Measurements from ENCODE around the gene ANKRA2. TPM values are rescaled to one million over a fixed set of nuclear protein-coding genes. Genes with fewer than 3 reads are reported as not detected.

Gene ANKRA2
- total RNA-seq, 4 donors from 2014 or later = 17.6 to 50.9 (median 22.2) TPM

DNA sequence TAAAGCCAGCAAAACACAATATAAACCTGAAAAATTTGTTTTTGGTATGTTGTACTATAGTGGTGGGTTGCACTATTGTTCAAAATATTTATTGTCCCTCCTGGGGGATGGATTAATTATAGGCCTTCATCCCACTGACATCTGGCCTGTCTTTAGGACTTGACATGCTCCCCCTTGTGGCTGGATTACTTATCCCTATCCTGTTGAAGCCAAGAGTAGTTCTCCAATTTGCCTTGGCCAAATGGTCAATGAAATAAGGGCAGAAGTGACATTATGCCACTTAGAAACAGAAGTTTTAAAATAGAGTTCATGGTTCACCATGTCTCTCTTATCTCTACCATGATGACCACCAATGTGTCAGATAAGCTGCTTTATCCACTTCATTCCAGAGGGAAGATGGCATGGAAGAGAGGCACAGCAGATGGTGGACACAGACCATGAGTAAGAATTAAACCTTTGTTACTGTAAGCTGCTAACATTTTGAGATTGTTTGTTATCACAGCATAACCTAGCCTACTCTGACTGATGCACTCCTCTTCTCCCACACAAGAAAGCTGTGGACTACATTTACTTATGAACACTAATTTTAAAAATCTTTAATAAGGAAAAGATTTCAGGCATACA, 31.4 kb upstream of the ANKRA2 start:
- Histone ChIP-seq H3K36me3 (no peaks in the 10 kb centered on the region), H3K4me1 (no peaks in the 10 kb centered on the region), H3K9me3 (peaks cover 0 to 6% of the 10 kb centered on the region in 2 donors), H3K27ac (no peak overlapping the region), H3K27me3 (no peaks in the 10 kb centered on the region), H3K4me3 (no peak overlapping the region)
- intact Hi-C loops (cut with DNase I; ENCODE audit: low total_unique reads) (no loop called here), in situ Hi-C loops (cut with MboI; ENCODE audit: low pct_ligation_motif_present in 1 of 4, low pct_unique_long_range_greater_than_20kb in 1 of 4, low sequenced_read_pairs in 3 of 4) (loop anchor here in 2 of 4 donors (10.0 to 25.0 kb wide), 2 partner anchors 1048 to 1065 kb away; partner anchors contain the start of gene ENC1 (in 1 of the 2))
- DNase-seq = peak; percentile 10
- peak; percentile 40 to 57 (median 48) for TF ChIP-seq CTCF (IDR thresholded peaks at IDR 0.05)
- no peak for TF ChIP-seq POLR2A (IDR thresholded peaks at IDR 0.05)

- no peaks in the 10 kb centered on the region for H3K27me3 ChIP-seq
- H3K9me3 ChIP-seq = no peaks in the 10 kb centered on the region
- H3K27ac ChIP-seq = no peak overlapping the region
- no peak for DNase-seq
- intact Hi-C loops (cut with DNase I; ENCODE audit: low total_unique reads) = loop anchor here (5.0 kb wide), 1 partner anchor 200 kb away; no protein-coding TSS in a partner anchor
- in situ Hi-C loops (cut with MboI; ENCODE audit: low pct_ligation_motif_present in 1 of 4, low pct_unique_long_range_greater_than_20kb in 1 of 4, low sequenced_read_pairs in 3 of 4) = loop anchor here (5.0 to 25.0 kb wide), 4 partner anchors 100 to 1070 kb away; partner anchors contain the start of gene ENC1 (in 1 of the 4)
- H3K4me3 ChIP-seq = no peak overlapping the region
- H3K4me1 ChIP-seq = no peaks in the 10 kb centered on the region
- H3K36me3 ChIP-seq = no peaks in the 10 kb centered on the region
- TF ChIP-seq POLR2AphosphoS5 (IDR thresholded peaks at IDR 0.05) (no peak), EP300 (IDR thresholded peaks at IDR 0.05; ENCODE audit: low read depth) (no peak), POLR2A (IDR thresholded peaks at IDR 0.05) (no peak), CTCF (IDR thresholded peaks at IDR 0.05) (no peak)
- WGBS, 2 donors (ENCODE audit: low coverage in 1 of 2) = 63 to 70% methylated on average over 1 of the region's 1 CpG
These were observed 27.1 kb upstream of the ANKRA2 start for GRCh38 chr5:73592551-73592950.

GRCh38 chr5:73591698-73592501, 26.5 kb upstream of the ANKRA2 start:
- H3K27ac ChIP-seq = no peak overlapping the region
- intact Hi-C loops (cut with DNase I; ENCODE audit: low total_unique reads) (loop anchor here (5.0 kb wide), 1 partner anchor 200 kb away; no protein-coding TSS in a partner anchor), in situ Hi-C loops (cut with MboI; ENCODE audit: low pct_ligation_motif_present in 1 of 4, low pct_unique_long_range_greater_than_20kb in 1 of 4, low sequenced_read_pairs in 3 of 4) (loop anchor here (5.0 to 25.0 kb wide), 4 partner anchors 100 to 1070 kb away; partner anchors contain the start of gene ENC1 (in 1 of the 4))
- no peaks in the 10 kb centered on the region for H3K4me1 ChIP-seq
- no peak for DNase-seq
- no peaks in the 10 kb centered on the region for H3K9me3 ChIP-seq
- H3K4me3 ChIP-seq = no peak overlapping the region
- no peaks in the 10 kb centered on the region for H3K27me3 ChIP-seq
- no peaks in the 10 kb centered on the region for H3K36me3 ChIP-seq
- TF ChIP-seq POLR2A (IDR thresholded peaks at IDR 0.05) = no peak
- no peak for TF ChIP-seq POLR2AphosphoS5 (IDR thresholded peaks at IDR 0.05)
- no peak for TF ChIP-seq CTCF (IDR thresholded peaks at IDR 0.05)
- no peak for TF ChIP-seq EP300 (IDR thresholded peaks at IDR 0.05; ENCODE audit: low read depth)
- 47 to 50% methylated on average over 4 of the region's 4 CpGs for WGBS, 2 donors (ENCODE audit: low coverage in 1 of 2)

DNA sequence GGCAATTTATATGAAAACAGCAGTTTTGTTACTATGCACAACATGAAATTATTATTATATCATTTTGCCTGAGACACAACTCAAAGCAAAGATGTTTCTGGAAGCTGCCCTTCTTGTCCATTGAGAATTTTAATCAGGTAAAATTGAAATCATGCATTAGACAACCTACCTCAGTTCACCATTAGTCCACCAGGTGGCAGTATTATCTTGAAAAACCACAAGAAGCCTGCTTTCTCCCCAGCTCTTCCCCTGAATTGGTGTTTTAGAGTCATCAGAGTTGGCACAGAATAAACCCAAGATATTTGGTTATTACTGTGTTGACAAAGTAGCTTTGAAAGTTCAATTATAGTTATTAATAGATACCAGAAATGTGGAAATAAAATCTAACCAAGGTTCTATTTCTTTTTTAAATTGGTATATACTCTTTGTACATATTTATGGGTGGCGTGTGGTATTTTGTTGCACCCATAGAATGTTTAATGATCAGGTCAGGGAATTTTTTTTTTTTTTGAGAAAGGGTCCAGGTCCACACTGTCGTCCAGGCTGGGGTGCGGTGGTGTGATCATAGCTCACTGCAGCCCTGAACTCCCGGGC, 25.8 kb upstream of the ANKRA2 start:
- intact Hi-C loops (cut with DNase I; ENCODE audit: low total_unique reads) (loop anchor here (5.0 kb wide), 1 partner anchor 201 kb away; no protein-coding TSS in a partner anchor), in situ Hi-C loops (cut with MboI; ENCODE audit: low pct_ligation_motif_present in 1 of 4, low pct_unique_long_range_greater_than_20kb in 1 of 4, low sequenced_read_pairs in 3 of 4) (loop anchor here (5.0 to 25.0 kb wide), 4 partner anchors 101 to 1071 kb away; partner anchors contain the start of gene ENC1 (in 1 of the 4))
- peak; percentile 17 for DNase-seq
- 61 to 64% methylated on average over 4 of the region's 4 CpGs for WGBS, 2 donors (ENCODE audit: low coverage in 1 of 2)
- Histone ChIP-seq H3K27me3 (no peaks in the 10 kb centered on the region), H3K27ac (no peak overlapping the region), H3K4me3 (no peak overlapping the region), H3K9me3 (no peaks in the 10 kb centered on the region), H3K36me3 (no peaks in the 10 kb centered on the region), H3K4me1 (no peaks in the 10 kb centered on the region)
- TF ChIP-seq EP300 (IDR thresholded peaks at IDR 0.05; ENCODE audit: low read depth) (no peak), CTCF (IDR thresholded peaks at IDR 0.05) (peak; percentile 86 to 90 (median 89)), POLR2A (IDR thresholded peaks at IDR 0.05) (no peak), POLR2AphosphoS5 (IDR thresholded peaks at IDR 0.05) (no peak)
